Liver (tissue), 9 donors: ENCODE data around the gene XDH. TPM values are rescaled to one million over a fixed set of nuclear protein-coding genes. Genes with fewer than 3 reads are reported as not detected.

Experiments
- DNase-seq: peaks from one replicate; pipeline ENCODE4 v3.0.0-alpha.2; 2017; ENCODE audit warnings: low spot score
- H3K27ac ChIP-seq, 2 donors: one replicate each; pipeline ENCODE4 v1.7.0; 2013; ENCODE audit warnings: inconsistent platforms in 2 of 2, low read length in 2 of 2, control low read depth in 1 of 2, low read depth in 1 of 2, mild to moderate bottlenecking in 1 of 2
- H3K27me3 ChIP-seq, 4 donors: one replicate each; pipeline versions ENCODE4 v1.6.1 to v1.7.0; 2013; ENCODE audit warnings: low read length in 3 of 4, inconsistent platforms in 1 of 4, mild to moderate bottlenecking in 1 of 4, moderate library complexity in 1 of 4; ENCODE audit not compliant: control insufficient read depth in 4 of 4, insufficient read depth in 4 of 4
- H3K36me3 ChIP-seq, 4 donors: one replicate each; pipeline versions ENCODE4 v1.6.1 to v1.7.0; 2013; ENCODE audit warnings: low read length in 3 of 4, mild to moderate bottlenecking in 3 of 4, low read depth in 1 of 4, moderate library complexity in 1 of 4; ENCODE audit not compliant: control insufficient read depth in 4 of 4, insufficient read depth in 3 of 4
- H3K4me1 ChIP-seq, 4 donors: one replicate each; pipeline versions ENCODE4 v1.6.1 to v1.7.0; 2013; ENCODE audit warnings: low read length in 3 of 4, mild to moderate bottlenecking in 3 of 4, moderate library complexity in 1 of 4; ENCODE audit not compliant: control insufficient read depth in 4 of 4, insufficient read depth in 4 of 4
- H3K4me3 ChIP-seq, 3 donors: one replicate each; pipeline versions ENCODE4 v1.6.1 to v1.7.0; 2013; ENCODE audit warnings: low read length in 3 of 3, control low read depth in 1 of 3, low read depth in 1 of 3, mild to moderate bottlenecking in 1 of 3
- H3K9ac ChIP-seq, 2 donors: one replicate each; pipeline ENCODE4 v1.7.0; 2013; ENCODE audit warnings: low read length in 2 of 2, mild to moderate bottlenecking in 2 of 2, moderate library complexity in 2 of 2, control low read depth in 1 of 2, low read depth in 1 of 2
- H3K9me3 ChIP-seq, 4 donors: one replicate each; pipeline versions ENCODE4 v1.6.1 to v1.7.0; 2013; ENCODE audit warnings: low read length in 3 of 4; ENCODE audit not compliant: control insufficient read depth in 4 of 4
- ATF3 ChIP-seq: IDR thresholded peaks from 2 replicates; pipeline ENCODE4 v1.6.1; 2016; ENCODE audit warnings: antibody characterized with exemption
- CTCF ChIP-seq: fragments of 150-350 bp; IDR thresholded peaks from 2 replicates; pipeline ENCODE4 v1.5.1; 2017; ENCODE audit warnings: improper control_type of control experiment, low read depth, low read length; ENCODE audit not compliant: missing input control
- EGR1 ChIP-seq, 2 donors: IDR thresholded peaks; 2 replicates each; pipeline ENCODE4 v1.6.1; 2016 to 2018; ENCODE audit warnings: antibody characterized with exemption in 2 of 2, low read depth in 2 of 2
- FOXA1 ChIP-seq: IDR thresholded peaks from 2 replicates; pipeline ENCODE4 v1.6.1; 2016; ENCODE audit warnings: antibody characterized with exemption
- FOXA2 ChIP-seq: IDR thresholded peaks from 2 replicates; pipeline ENCODE4 v1.6.1; 2016; ENCODE audit warnings: antibody characterized with exemption
- GABPA ChIP-seq, 2 donors: IDR thresholded peaks in 1 of 2; conservative IDR thresholded peaks in 1 of 2; 2 replicates each; pipeline ENCODE4 v1.6.1; 2016; ENCODE audit warnings: antibody characterized with exemption in 2 of 2, mild to moderate bottlenecking in 1 of 2, moderate library complexity in 1 of 2
- HNF4A ChIP-seq, 2 donors: conservative IDR thresholded peaks; 2 replicates each; pipeline ENCODE4 v1.6.1; 2016; ENCODE audit warnings: antibody characterized with exemption in 2 of 2, mild to moderate bottlenecking in 2 of 2
- HNF4G ChIP-seq: IDR thresholded peaks from 2 replicates; pipeline ENCODE4 v1.6.1; 2016; ENCODE audit warnings: antibody characterized with exemption
- JUND ChIP-seq, 2 donors: IDR thresholded peaks; 2 replicates each; pipeline ENCODE4 v1.6.1; 2016; ENCODE audit warnings: antibody characterized with exemption in 2 of 2
- MAX ChIP-seq: IDR thresholded peaks from 2 replicates; pipeline ENCODE4 v1.6.1; 2016; ENCODE audit warnings: antibody characterized with exemption
- NR2F2 ChIP-seq: IDR thresholded peaks from 2 replicates; pipeline ENCODE4 v1.6.1; 2016; ENCODE audit warnings: antibody characterized with exemption
- RAD21 ChIP-seq, 2 donors: IDR thresholded peaks; 2 replicates each; pipeline ENCODE4 v1.6.1; 2016; ENCODE audit warnings: antibody characterized with exemption in 2 of 2, mild to moderate bottlenecking in 2 of 2
- REST ChIP-seq: IDR thresholded peaks from 2 replicates; pipeline ENCODE4 v1.6.1; 2016; ENCODE audit warnings: antibody characterized with exemption, mild to moderate bottlenecking
- RXRA ChIP-seq, 2 donors: IDR thresholded peaks; 2 replicates each; pipeline ENCODE4 v1.6.1; 2017 to 2018; ENCODE audit warnings: antibody characterized with exemption in 2 of 2, mild to moderate bottlenecking in 1 of 2
- SP1 ChIP-seq: IDR thresholded peaks from 2 replicates; pipeline ENCODE4 v1.6.1; 2018; ENCODE audit warnings: antibody characterized with exemption, mild to moderate bottlenecking
- TAF1 ChIP-seq: conservative IDR thresholded peaks from 2 replicates; pipeline ENCODE4 v1.6.1; 2016; ENCODE audit warnings: antibody characterized with exemption, mild to moderate bottlenecking
- YY1 ChIP-seq: IDR thresholded peaks from 2 replicates; pipeline ENCODE4 v1.6.1; 2016; ENCODE audit warnings: antibody characterized with exemption, mild to moderate bottlenecking
- ZBTB33 ChIP-seq: IDR thresholded peaks from 2 replicates; pipeline ENCODE4 v1.6.1; 2016; ENCODE audit warnings: antibody characterized with exemption
- WGBS: extraction: QIAGEN DNeasy Blood & Tissue Kit; methylation state at CpG from one replicate; pipeline ENCODE4 v1.1.7; 2013; 5-methylcytosine and 5-hydroxymethylcytosine counted together
- polyA plus RNA-seq, 2 donors: library from polyadenylated mRNA; stranded (reverse) in 1 of 2; unstranded in 1 of 2; fragments of 200-250 nt in 1 of 2; fragments of >200 nt in 1 of 2; fragmentation: Nextera tagmentation in 1 of 2; extraction: Ambion mirVana in 1 of 2; gene quantifications; one replicate each; pipeline versions ENCODE4 v1.2.1 to v1.2.3, GENCODE V29; 2013 to 2015
- total RNA-seq, 2 donors: library from RNA; depleted of rRNA; stranded (reverse); fragments of >200 nt; gene quantifications; one replicate each; pipeline ENCODE4 v1.2.3, GENCODE V29; 2014
- donor health status: healthy.
- donor health status: healthy.
- donor health status: healthy.
- donor health status: healthy.
- donor health status: healthy.

XDH gene
- total and polyA plus RNA-seq, 4 donors, result 6.8 to 76.6 (median 12.0) TPM

GRCh38 chr2:31347319-31347718, 67.2 kb downstream of the XDH start:
- no peaks in the 10 kb centered on the region for H3K4me1 ChIP-seq
- H3K9ac ChIP-seq, result no peak overlapping the region
- DNase-seq, result no peak
- 95% methylated on average over 6 of the region's 6 CpGs for WGBS
- H3K27ac ChIP-seq, result no peak overlapping the region
- no peak for TF ChIP-seq RXRA (IDR thresholded peaks at IDR 0.05)
- TF ChIP-seq HNF4G, result no peak
- TF ChIP-seq REST, result no peak
- no peak for TF ChIP-seq FOXA1
- TF ChIP-seq EGR1 (IDR thresholded peaks at IDR 0.05; ENCODE audit: low read depth in 2 of 2), result no peak
- TF ChIP-seq RAD21 (IDR thresholded peaks at IDR 0.05), result no peak
- TF ChIP-seq FOXA2, result no peak
- no peak for TF ChIP-seq MAX
- no peak for TF ChIP-seq GABPA (IDR thresholded peaks at IDR 0.05 in 1 of 2, conservative IDR thresholded peaks at IDR 0.05 in 1 of 2)
- no peak for TF ChIP-seq YY1
- TF ChIP-seq SP1, result no peak
- no peaks in the 10 kb centered on the region for H3K27me3 ChIP-seq
- no peaks in the 10 kb centered on the region for H3K9me3 ChIP-seq
- H3K36me3 ChIP-seq, result peaks cover 3 to 64% (median 47%) of the 10 kb centered on the region in 4 donors
- H3K4me3 ChIP-seq, result no peak overlapping the region

GRCh38 chr2:31344447-31344846, 70.1 kb downstream of the XDH start:
- H3K9ac ChIP-seq, result no peak overlapping the region
- no peak overlapping the region for H3K27ac ChIP-seq
- 90% methylated on average over 4 of the region's 4 CpGs for WGBS
- no peaks in the 10 kb centered on the region for H3K4me1 ChIP-seq
- TF ChIP-seq REST (no peak), RXRA (IDR thresholded peaks at IDR 0.05) (no peak), FOXA2 (no peak), ZBTB33 (no peak), ATF3 (no peak), HNF4G (no peak), NR2F2 (no peak), EGR1 (IDR thresholded peaks at IDR 0.05; ENCODE audit: low read depth in 2 of 2) (no peak), JUND (IDR thresholded peaks at IDR 0.05) (no peak), YY1 (no peak), CTCF (no peak), HNF4A (conservative IDR thresholded peaks at IDR 0.05) (no peak), RAD21 (IDR thresholded peaks at IDR 0.05) (no peak), TAF1 (no peak), GABPA (IDR thresholded peaks at IDR 0.05 in 1 of 2, conservative IDR thresholded peaks at IDR 0.05 in 1 of 2) (no peak), FOXA1 (no peak), MAX (no peak), SP1 (no peak)
- no peaks in the 10 kb centered on the region for H3K9me3 ChIP-seq
- no peak overlapping the region for H3K4me3 ChIP-seq
- no peak for DNase-seq
- H3K36me3 ChIP-seq, result peaks cover 0 to 73% (median 63%) of the 10 kb centered on the region in 4 donors
- H3K27me3 ChIP-seq, result no peaks in the 10 kb centered on the region
